IPS-20b (cell line): ENCODE results near the gene CACNA1F.
"Not testable (repeated sequence)": the region's sequence is repeated elsewhere in the genome, so short reads cannot be mapped to it uniquely, and the experiment has no call there.

Experiments
- H3K27ac ChIP-seq: one replicate; pipeline ENCODE4 v1.5.1; 2013; ENCODE audit warnings: low read length
- H3K27me3 ChIP-seq: 2 replicates; pipeline ENCODE4 v1.6.1; 2013; ENCODE audit warnings: mild to moderate bottlenecking, low read length, inconsistent platforms; ENCODE audit not compliant: insufficient read depth
- H3K36me3 ChIP-seq: 2 replicates; pipeline ENCODE4 v1.6.1; 2013; ENCODE audit warnings: low read depth, mild to moderate bottlenecking, inconsistent platforms, low read length, moderate library complexity; ENCODE audit not compliant: insufficient read depth
- H3K4me1 ChIP-seq: 2 replicates; pipeline ENCODE4 v1.6.1; 2013; ENCODE audit warnings: mild to moderate bottlenecking, control low read depth, inconsistent platforms, low read length, moderate library complexity; ENCODE audit not compliant: insufficient read depth
- H3K4me3 ChIP-seq: 2 replicates; pipeline ENCODE4 v1.5.1; 2013; ENCODE audit warnings: mild to moderate bottlenecking, low read length, inconsistent platforms
- H3K9ac ChIP-seq: 2 replicates; pipeline ENCODE4 v1.6.1; 2013; ENCODE audit warnings: low read depth, mild to moderate bottlenecking, inconsistent platforms, low read length, moderate library complexity
- H3K9me3 ChIP-seq: 2 replicates; pipeline ENCODE4 v1.6.1; 2013; ENCODE audit warnings: mild to moderate bottlenecking, low read depth, low read length, inconsistent platforms; ENCODE audit not compliant: insufficient read depth

Gene CACNA1F

DNA sequence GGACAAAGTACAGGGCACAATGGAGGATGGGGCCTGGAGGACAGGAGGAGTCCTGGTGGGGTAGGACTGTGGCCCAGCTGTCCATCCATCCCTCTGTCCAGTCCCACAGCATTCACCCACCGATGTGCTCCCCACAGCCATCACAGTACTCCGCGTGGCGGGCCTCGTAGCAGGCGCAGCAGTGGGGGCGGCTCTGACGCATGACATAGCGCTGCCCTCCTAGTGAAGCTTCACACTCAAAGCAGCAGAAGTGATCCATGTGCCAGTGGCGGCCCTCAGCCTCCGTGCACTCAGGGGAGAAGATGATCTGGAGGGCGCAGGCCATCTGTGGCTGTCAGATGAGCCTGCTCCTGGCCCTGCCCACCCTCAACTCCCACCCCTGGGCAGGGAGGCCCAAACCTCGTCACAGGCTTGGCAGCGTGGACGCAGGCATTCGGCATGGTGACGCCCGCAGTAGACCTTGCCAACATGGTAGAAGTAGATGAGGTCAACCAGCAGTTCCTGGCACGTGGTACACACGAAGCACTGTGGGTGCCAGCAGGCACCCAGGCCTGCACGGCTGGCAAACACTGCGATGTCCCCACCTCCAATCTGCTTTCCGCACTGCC, 55.2 kb downstream of the CACNA1F start:
- Histone ChIP-seq H3K36me3 (peaks cover 4% of the 10 kb centered on the region; the same call in 1 of the 2 replicates), H3K27me3 (peaks cover 4% of the 10 kb centered on the region), H3K4me3 (no peak overlapping the region), H3K9me3 (no peaks in the 10 kb centered on the region), H3K9ac (no peak overlapping the region), H3K27ac (no peak overlapping the region), H3K4me1 (no peaks in the 10 kb centered on the region)

DNA sequence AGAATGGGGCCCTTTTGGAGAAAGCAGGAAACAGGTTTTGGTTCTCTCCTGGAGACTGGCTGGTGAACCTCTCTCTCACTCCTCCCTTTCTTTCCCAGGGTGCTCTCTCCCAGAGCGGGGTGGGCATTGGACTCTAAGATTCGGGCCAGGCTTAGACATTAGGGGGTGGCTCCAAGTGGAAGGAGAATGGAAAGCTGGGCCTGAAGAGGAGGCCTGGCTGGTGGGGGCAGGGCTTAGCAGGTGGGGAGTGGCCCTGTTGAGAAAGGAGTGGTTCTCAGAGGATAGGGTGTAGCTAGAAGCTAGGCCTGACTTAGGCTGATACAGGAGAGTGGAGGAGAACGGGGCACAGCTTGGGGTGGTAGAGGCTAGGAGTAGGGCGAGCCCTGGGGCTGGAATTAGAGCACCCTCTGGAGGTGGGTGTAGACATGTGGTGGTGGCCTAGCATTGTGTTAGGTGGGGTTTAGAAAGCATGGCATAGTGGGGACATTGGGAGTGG, 55.8 kb downstream of the CACNA1F start:
- no peak overlapping the region for H3K4me3 ChIP-seq
- peaks cover 10% of the 10 kb centered on the region for H3K27me3 ChIP-seq
- H3K9ac ChIP-seq: no peak overlapping the region
- no peak overlapping the region for H3K27ac ChIP-seq
- no peaks in the 10 kb centered on the region for H3K4me1 ChIP-seq
- peaks cover 4% of the 10 kb centered on the region; the same call in 1 of the 2 replicates for H3K36me3 ChIP-seq
- H3K9me3 ChIP-seq: no peaks in the 10 kb centered on the region

DNA sequence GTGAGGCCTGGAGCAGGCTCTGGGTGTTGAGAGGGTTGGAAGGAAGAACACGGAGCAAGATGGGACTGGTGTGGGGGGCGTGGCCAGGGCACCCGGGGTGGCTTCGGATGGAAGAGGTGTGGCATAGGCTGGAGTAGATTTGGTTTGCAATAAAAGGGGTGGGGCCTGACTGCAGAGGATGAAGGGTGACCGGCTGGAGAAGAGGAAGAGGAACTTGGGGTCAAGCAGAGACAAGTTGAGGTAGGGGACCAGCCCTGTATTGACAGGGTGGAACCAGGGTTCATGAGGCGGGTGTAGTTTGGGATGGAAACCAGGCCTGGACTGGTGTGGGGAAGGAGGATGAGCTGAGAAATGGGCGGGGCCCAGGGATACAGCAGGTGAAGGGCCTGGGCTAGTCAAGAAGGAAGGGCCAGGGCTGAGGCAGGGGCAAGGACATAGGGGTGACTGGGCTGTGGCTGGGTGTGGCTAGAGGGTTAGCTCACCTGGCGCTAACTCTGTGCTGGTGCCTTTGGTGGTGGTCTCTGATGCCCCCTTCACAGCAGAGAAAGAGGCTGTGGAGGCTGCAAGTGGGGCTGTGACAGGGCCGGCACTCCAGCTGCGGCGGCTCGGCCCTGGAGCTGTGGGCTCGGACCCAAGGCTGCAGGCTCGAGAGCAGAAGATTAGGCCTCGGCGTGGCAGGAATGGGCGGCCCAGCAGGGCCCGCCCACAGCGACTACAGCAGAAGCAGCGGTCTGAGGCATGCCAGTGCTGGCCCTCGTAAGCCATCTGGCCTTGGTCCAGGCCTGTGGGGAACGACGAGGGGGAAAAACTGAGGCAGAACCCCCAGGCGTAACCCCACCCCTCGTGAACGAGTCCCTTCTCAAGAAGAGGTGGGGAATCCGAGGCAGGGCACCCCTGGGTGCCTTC, 56.5 kb downstream of the CACNA1F start:
- Histone ChIP-seq H3K27ac (no peak overlapping the region), H3K9me3 (no peaks in the 10 kb centered on the region), H3K27me3 (peaks cover 17% of the 10 kb centered on the region), H3K4me3 (no peak overlapping the region), H3K9ac (no peak overlapping the region), H3K4me1 (no peaks in the 10 kb centered on the region), H3K36me3 (peaks cover 4% of the 10 kb centered on the region; the same call in 1 of the 2 replicates)

DNA sequence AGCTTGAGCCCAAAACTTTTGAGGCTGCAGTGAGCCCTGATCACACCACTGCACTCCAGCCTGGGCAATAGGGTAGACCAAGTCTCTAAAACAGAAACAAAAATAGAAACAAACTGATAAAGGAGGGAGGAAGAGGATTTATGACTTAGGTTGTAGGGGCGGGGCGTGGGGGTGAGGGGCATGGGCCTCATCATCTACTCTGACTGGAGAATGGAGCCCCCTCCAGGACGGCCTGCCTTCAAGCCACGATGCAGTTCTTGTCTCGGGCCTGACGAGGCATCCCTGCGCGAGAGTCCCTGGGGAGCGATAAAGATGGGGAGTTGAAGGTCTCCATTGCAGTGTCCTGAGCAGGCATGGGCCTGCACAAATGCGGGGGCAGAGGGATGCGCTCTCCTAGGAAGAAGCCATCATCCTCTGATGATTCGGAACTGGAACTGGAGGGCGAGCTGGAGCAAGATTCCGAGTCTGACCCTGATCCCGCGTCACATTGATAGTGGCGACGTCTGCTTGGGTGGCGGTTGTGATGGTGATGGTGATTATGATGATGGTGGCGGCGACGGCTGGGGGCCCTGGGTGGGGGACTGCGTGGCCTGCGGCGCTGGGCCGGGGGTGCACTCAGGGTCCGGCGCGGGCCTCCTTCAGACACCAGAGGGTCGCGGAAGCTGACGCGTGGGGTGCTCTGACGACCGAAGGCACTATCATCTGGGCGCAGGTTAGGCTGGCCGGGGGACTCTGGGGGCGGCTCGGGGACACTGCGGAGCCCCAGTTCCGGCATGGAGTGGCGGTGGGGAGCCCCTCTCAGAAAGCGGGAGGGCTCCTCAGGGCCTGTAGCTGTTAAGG, 57.5 kb downstream of the CACNA1F start:
- H3K36me3 ChIP-seq: peaks cover 4% of the 10 kb centered on the region; the same call in 1 of the 2 replicates

DNA sequence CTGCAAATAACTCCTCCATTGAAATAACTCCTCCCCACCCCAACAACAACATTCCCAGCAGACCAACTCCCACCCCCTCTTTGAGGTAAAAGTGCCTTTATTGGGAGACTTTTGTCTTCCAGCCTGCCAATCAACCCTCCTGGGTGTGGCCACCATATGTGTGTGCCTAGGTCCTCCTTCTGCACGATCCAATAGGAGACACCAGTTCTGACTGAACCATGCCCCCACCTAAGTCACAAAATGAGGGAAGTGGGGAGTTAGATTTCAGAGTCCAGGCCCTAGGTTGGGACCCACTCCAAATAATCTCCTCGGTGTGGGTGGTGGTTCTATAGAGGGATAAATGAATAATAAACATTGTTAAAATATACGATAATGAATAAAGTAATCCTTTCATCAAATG, 58.4 kb downstream of the CACNA1F start:
- H3K4me1 ChIP-seq: no peaks in the 10 kb centered on the region
- no peak overlapping the region for H3K9ac ChIP-seq
- H3K36me3 ChIP-seq: peaks cover 4% of the 10 kb centered on the region; the same call in 1 of the 2 replicates
- H3K9me3 ChIP-seq: no peaks in the 10 kb centered on the region
- peaks cover 32% of the 10 kb centered on the region for H3K27me3 ChIP-seq
- no peak overlapping the region for H3K27ac ChIP-seq
- no peak overlapping the region for H3K4me3 ChIP-seq

More for the DNA sequence above, 57.5 kb downstream of the CACNA1F start:
- Histone ChIP-seq H3K27me3 (peaks cover 27% of the 10 kb centered on the region), H3K27ac (no peak overlapping the region), H3K4me1 (no peaks in the 10 kb centered on the region), H3K4me3 (no peak overlapping the region), H3K9me3 (no peaks in the 10 kb centered on the region), H3K9ac (no peak overlapping the region)

DNA sequence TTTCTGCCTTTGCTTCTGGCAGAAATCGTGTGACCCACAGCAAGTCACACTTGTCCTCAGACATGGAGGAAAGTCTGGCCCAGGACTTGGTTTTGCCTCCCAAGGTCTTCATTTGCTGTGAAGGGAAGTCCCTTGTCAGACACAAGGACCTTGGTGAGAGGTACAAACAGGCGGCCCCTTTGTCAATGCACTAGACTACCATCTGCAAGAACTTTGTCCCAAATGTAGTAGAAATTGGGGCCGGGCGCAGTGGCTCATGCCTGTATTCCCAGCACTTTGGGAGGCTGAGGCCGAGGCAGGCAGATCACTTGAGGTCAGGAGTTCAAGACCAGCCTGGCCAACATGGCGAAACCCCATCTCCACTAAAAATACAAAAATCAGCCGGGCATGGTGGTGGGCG, 59.6 kb downstream of the CACNA1F start:
- not testable (repeated sequence) for H3K36me3 ChIP-seq, H3K4me1 ChIP-seq, H3K27ac ChIP-seq, H3K4me3 ChIP-seq, H3K9ac ChIP-seq, H3K9me3 ChIP-seq
- peaks cover 32% of the 10 kb centered on the region for H3K27me3 ChIP-seq

DNA sequence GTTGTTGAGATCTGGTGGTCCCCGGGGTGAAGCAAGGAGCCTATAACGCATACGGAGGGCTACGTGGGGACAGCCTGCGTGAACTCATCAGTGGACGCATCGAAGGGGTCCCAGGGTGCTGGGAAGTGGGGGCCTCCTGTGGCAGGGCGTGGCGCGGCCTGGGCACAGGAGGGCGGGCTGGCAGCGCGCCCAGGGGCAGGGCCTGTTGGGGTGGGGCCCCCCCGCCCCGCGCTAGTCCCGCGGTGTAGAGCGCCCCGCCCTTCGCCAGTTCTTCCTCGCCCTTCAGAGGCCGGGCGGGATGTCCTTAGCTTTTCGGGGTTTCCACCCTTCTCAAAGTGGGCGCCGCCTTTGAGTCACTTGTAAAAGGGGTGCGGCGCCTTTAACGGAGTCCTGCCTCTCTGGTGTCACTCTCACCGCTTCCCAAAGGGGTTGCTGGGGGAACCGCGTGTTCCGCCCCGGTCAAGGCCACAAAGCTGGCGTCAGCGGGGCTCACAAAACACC, 60.8 kb downstream of the CACNA1F start:
- Histone ChIP-seq H3K9ac (no peak overlapping the region), H3K27me3 (peaks cover 40% of the 10 kb centered on the region), H3K27ac (no peak overlapping the region), H3K9me3 (no peaks in the 10 kb centered on the region), H3K36me3 (no peaks in the 10 kb centered on the region), H3K4me1 (no peaks in the 10 kb centered on the region), H3K4me3 (peak overlapping the region; percentile 57; the same call in 1 of the 2 replicates)

DNA sequence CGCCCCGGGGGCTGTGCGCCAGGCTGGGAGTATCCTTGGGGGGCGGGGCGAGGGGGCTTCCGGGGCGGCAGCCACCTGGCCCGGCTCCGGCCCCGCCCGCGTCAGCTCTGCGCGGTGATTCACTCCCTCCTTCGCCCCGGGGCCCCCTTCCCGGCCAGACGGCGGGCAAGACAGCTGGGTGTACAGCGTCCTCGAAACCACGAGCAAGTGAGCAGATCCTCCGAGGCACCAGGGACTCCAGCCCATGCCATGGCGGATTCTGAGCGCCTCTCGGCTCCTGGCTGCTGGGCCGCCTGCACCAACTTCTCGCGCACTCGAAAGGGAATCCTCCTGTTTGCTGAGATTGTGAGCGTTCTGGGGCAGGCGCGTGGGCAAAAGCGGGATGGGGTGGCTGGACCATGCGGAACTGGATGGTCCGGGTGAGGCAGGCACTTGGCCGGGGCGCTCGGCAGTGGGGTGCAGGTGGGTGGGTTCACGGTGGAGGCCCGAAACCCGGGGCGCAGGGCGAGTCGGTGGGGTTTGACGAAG, 61.3 kb downstream of the CACNA1F start, which contains the start of gene PLP2:
TSS of gene PLP2 (plus strand) at position 147 of the 528 bp plus-strand sequence. CDS start at position 250, 103 bp downstream.
- Histone ChIP-seq H3K27me3 (peaks cover 45% of the 10 kb centered on the region), H3K36me3 (no peaks in the 10 kb centered on the region), H3K9me3 (no peaks in the 10 kb centered on the region), H3K4me3 (peak within 1 kb of the TSS; percentile 57), H3K9ac (no peak within 1 kb of the TSS), H3K4me1 (no peaks in the 10 kb centered on the region), H3K27ac (no peak within 1 kb of the TSS)

DNA sequence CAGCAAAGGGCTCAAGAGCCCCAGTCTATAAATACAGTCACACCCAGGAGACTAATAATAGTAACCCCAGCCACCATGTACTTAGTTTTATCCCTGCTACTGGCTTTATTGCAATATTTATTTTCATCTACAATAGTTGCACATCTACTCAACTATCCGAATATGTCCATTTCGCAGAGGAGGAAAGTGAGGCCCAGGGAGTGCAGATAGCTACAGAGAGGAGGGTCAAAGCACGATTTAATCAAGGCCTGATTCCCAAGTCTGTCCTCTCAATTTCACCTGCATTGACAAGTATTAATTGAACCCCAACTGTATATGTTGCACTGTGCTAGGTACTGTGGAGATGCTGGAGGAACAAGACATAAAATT, 65.4 kb downstream of the CACNA1F start:
- no peak overlapping the region for H3K9ac ChIP-seq
- no peaks in the 10 kb centered on the region for H3K9me3 ChIP-seq
- no peak overlapping the region for H3K27ac ChIP-seq
- no peaks in the 10 kb centered on the region for H3K36me3 ChIP-seq
- H3K4me3 ChIP-seq: peak overlapping the region; percentile 69; the same call in 1 of the 2 replicates
- no peaks in the 10 kb centered on the region; the same call in 1 of the 2 replicates for H3K4me1 ChIP-seq
- peaks cover 59% of the 10 kb centered on the region for H3K27me3 ChIP-seq

DNA sequence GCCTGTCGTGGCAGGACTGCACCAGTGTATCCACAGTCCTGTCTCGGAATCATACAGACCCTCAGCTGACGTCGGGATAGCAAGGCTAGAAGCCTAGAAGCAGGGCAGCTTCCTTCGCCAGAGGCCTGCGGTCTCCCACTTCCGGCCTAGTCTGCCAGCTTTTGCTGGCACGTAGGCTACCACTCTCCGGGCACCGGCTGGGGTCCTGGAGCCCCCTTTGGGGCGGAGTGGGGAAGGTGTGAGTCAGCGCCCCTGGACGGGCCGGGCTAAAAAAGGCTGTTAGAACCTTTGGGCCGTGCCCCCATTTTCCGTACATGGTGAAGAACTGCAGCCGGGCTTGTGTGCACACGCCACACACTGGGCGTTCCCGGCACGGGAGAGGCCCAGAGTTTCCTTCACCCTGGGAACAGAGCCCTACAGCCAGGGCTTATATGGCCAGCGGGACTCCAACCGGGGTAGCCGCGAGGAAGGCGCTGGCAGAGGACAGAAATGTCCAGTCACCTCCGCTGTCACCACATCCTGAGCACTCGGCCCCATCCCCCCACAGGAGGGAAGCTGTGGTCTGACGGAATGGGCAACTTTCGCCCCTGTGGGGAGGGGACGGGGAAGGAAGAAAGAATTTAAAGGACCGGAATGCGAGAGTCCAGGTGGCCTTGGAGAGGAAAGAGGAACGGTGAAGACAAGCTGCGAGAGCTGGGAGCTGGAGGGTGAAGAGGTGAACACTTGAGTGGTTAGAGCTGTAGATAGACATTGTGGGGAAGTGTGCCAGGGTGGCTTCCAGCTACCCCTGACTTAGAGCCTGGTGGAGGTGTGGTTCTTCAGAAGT, 66.0 kb downstream of the CACNA1F start:
- H3K9ac ChIP-seq: no peak overlapping the region; the same call in 1 of the 2 replicates
- no peaks in the 10 kb centered on the region for H3K9me3 ChIP-seq
- H3K4me1 ChIP-seq: no peaks in the 10 kb centered on the region; the same call in 1 of the 2 replicates
- H3K4me3 ChIP-seq: peak overlapping the region; percentile 69
- H3K27me3 ChIP-seq: peaks cover 59% of the 10 kb centered on the region
- H3K27ac ChIP-seq: no peak overlapping the region
- no peaks in the 10 kb centered on the region for H3K36me3 ChIP-seq
